GM23248 (cell line): Measurements from ENCODE around the gene E2F4. TPM values are rescaled to one million over a fixed set of nuclear protein-coding genes. Genes with fewer than 3 reads are reported as not detected.

Experiments used
- DNase-seq: peaks from one replicate; pipeline ENCODE4 v3.0.0-alpha.2; 2015
- H2AFZ ChIP-seq: fragments of 200-600 bp; sonication (generic); 2 replicates; pipeline ENCODE4 v1.6.1; 2016; ENCODE audit warnings: antibody characterized with exemption
- H3F3A ChIP-seq: fragments of 200-600 bp; sonication (generic); 2 replicates; pipeline ENCODE4 v1.6.1; 2016; ENCODE audit warnings: mild to moderate bottlenecking, antibody characterized with exemption, mixed run types; ENCODE audit not compliant: insufficient read depth
- H3K27ac ChIP-seq: fragments of 200-600 bp; sonication (generic); 2 replicates; pipeline ENCODE4 v1.5.1; 2016; ENCODE audit warnings: mild to moderate bottlenecking
- H3K27me3 ChIP-seq: fragments of 200-600 bp; sonication (generic); replicated peaks from 2 replicates; pipeline ENCODE4 v1.6.1; 2016; ENCODE audit warnings: mild to moderate bottlenecking; ENCODE audit not compliant: insufficient read depth
- H3K36me3 ChIP-seq: fragments of 200-600 bp; sonication (generic); 2 replicates; pipeline ENCODE4 v1.6.1; 2016; ENCODE audit warnings: low read depth, mild to moderate bottlenecking
- H3K4me1 ChIP-seq: fragments of 200-600 bp; sonication (generic); 2 replicates; pipeline ENCODE4 v1.6.1; 2016; ENCODE audit warnings: mild to moderate bottlenecking; ENCODE audit not compliant: insufficient read depth
- H3K4me2 ChIP-seq: fragments of 200-600 bp; sonication (generic); one replicate; pipeline ENCODE4 v1.6.1; 2016; ENCODE audit warnings: mild to moderate bottlenecking; ENCODE audit not compliant: unreplicated experiment
- H3K4me3 ChIP-seq: fragments of 200-600 bp; sonication (generic); 2 replicates; pipeline ENCODE4 v1.5.1; 2016; ENCODE audit warnings: mild to moderate bottlenecking
- H3K79me2 ChIP-seq: fragments of 200-600 bp; sonication (generic); 2 replicates; pipeline ENCODE4 v1.6.1; 2016; ENCODE audit warnings: mild to moderate bottlenecking; ENCODE audit not compliant: insufficient read depth
- H3K9ac ChIP-seq: fragments of 200-600 bp; sonication (generic); 2 replicates; pipeline ENCODE4 v1.6.1; 2016; ENCODE audit warnings: mild to moderate bottlenecking
- H3K9me2 ChIP-seq: fragments of 200-600 bp; sonication (generic); 2 replicates; pipeline ENCODE4 v1.6.1; 2016; ENCODE audit warnings: mixed run types, mild to moderate bottlenecking, moderate library complexity; ENCODE audit not compliant: insufficient read depth
- H3K9me3 ChIP-seq: fragments of 200-600 bp; sonication (generic); one replicate; pipeline ENCODE4 v1.6.1; 2017; ENCODE audit warnings: low read depth
- H4K20me1 ChIP-seq: fragments of 200-600 bp; sonication (generic); 2 replicates; pipeline ENCODE4 v1.6.0; 2016; ENCODE audit not compliant: insufficient read depth
- EZH2 ChIP-seq: fragments of 200-600 bp; sonication (generic); IDR thresholded peaks from 2 replicates; pipeline ENCODE4 v1.6.1; 2018; ENCODE audit warnings: antibody characterized with exemption, mild to moderate bottlenecking; ENCODE audit not compliant: insufficient read depth, poor library complexity, severe bottlenecking
- EZH2phosphoT487 ChIP-seq: fragments of 200-600 bp; sonication (generic); IDR thresholded peaks from 2 replicates; pipeline ENCODE4 v1.6.1; 2018; ENCODE audit warnings: antibody characterized with exemption, moderate library complexity, mild to moderate bottlenecking, low read depth; ENCODE audit not compliant: insufficient read depth
- WGBS, 2 experiments: methylation state at CpG; one replicate each; pipeline ENCODE4 v1.1.6; 2015 to 2017; ENCODE audit warnings: low lambda C conversion rate in 2 of 2, low coverage in 1 of 2; ENCODE audit errors: missing lambda C conversion rate in 2 of 2; 5-methylcytosine and 5-hydroxymethylcytosine counted together
- in situ Hi-C: fragments of 300-500 bp; cut with MboI; formaldehyde crosslinking; loops from 2 replicates; pipeline ENCODE4 v1.15.0; 2020
- polyA plus RNA-seq: library from polyadenylated mRNA; unstranded; fragments of >200 nt; fragmentation: Nextera tagmentation; extraction: Ambion mirVana; gene quantifications from 2 replicates; pipeline ENCODE4 v1.2.1, GENCODE V29; 2016
- total RNA-seq: library from RNA; depleted of rRNA; stranded (reverse); fragments of >200 nt; shearing (Covaris generic); gene quantifications from 2 replicates; pipeline ENCODE4 v1.2.3, GENCODE V29; 2014

Gene E2F4
- total and polyA plus RNA-seq, 2 experiments from 2014 or later: 50.0 to 82.0 TPM

- peaks cover 31% of the 10 kb centered on the region for H3F3A ChIP-seq
- DNase-seq: peak; percentile 37
- H3K4me1 ChIP-seq: 0 out of 2 replicates have a peak, but pooled peaks cover 5% of the 10 kb centered on the region
- no peaks in the 10 kb centered on the region; the same call in 1 of the 2 replicates for H3K36me3 ChIP-seq
- H3K9ac ChIP-seq: peak overlapping the region; percentile 98
- in situ Hi-C loops: loop anchor here (25.0 kb wide), 1 partner anchor 189 kb away; the partner anchor contains the start of gene CES3
- WGBS, 2 experiments: 38% methylated on average over 8 of the region's 8 CpGs
- peak overlapping the region; percentile 82 for H3K4me3 ChIP-seq
- peak overlapping the region; percentile 94 for H3K27ac ChIP-seq
- H3K27me3 ChIP-seq: no peaks in the 10 kb centered on the region
- H3K79me2 ChIP-seq: peaks cover 13% of the 10 kb centered on the region; the same call in 1 of the 2 replicates
- TF ChIP-seq EZH2phosphoT487 (no peak), EZH2 (no peak)
- peak overlapping the region; percentile 71 for H2AFZ ChIP-seq
- H3K9me2 ChIP-seq: no peaks in the 10 kb centered on the region
- H3K4me2 ChIP-seq: peak overlapping the region; percentile 70
- no peaks in the 10 kb centered on the region for H4K20me1 ChIP-seq
- no peaks in the 10 kb centered on the region for H3K9me3 ChIP-seq
These were observed 40.4 kb upstream of the E2F4 start for GRCh38 chr16:67151431-67152097.

- Histone ChIP-seq H3K27me3 (no peaks in the 10 kb centered on the region), H3K4me2 (peak overlapping the region; percentile 73), H3K9me3 (no peaks in the 10 kb centered on the region), H3F3A (peaks cover 16% of the 10 kb centered on the region; the same call in 1 of the 2 replicates), H3K79me2 (peaks cover 4% of the 10 kb centered on the region; the same call in 1 of the 2 replicates), H3K36me3 (no peaks in the 10 kb centered on the region; the same call in 1 of the 2 replicates), H3K4me1 (0 out of 2 replicates have a peak, but pooled peaks cover 5% of the 10 kb centered on the region), H3K9me2 (no peaks in the 10 kb centered on the region), H4K20me1 (no peaks in the 10 kb centered on the region), H3K27ac (no peak overlapping the region), H3K9ac (no peak overlapping the region), H3K4me3 (peak overlapping the region; percentile 50), H2AFZ (no peak overlapping the region)
- DNase-seq: no peak
- TF ChIP-seq EZH2: no peak
- no peak for TF ChIP-seq EZH2phosphoT487
- WGBS, 2 experiments: 45% methylated on average over 48 to 51 of the region's 61 CpGs
- in situ Hi-C loops: loop anchor here (25.0 kb wide), 1 partner anchor 192 kb away; the partner anchor contains the start of gene CES3
These were observed 37.2 kb upstream of the E2F4 start for GRCh38 chr16:67154578-67155294.

- no peaks in the 10 kb centered on the region for H4K20me1 ChIP-seq
- TF ChIP-seq EZH2 (no peak), EZH2phosphoT487 (no peak)
- no peak overlapping the region for H3K9ac ChIP-seq
- in situ Hi-C loops: loop anchor here (25.0 kb wide), 1 partner anchor 193 kb away; the partner anchor contains the start of gene CES3
- H3K27ac ChIP-seq: no peak overlapping the region
- H3K79me2 ChIP-seq: 0 out of 2 replicates have a peak, but pooled peaks cover 4% of the 10 kb centered on the region
- no peak overlapping the region for H2AFZ ChIP-seq
- peaks cover 16% of the 10 kb centered on the region; the same call in 1 of the 2 replicates for H3F3A ChIP-seq
- no peaks in the 10 kb centered on the region for H3K9me3 ChIP-seq
- H3K4me1 ChIP-seq: 0 out of 2 replicates have a peak, but pooled peaks cover 5% of the 10 kb centered on the region
- H3K27me3 ChIP-seq: no peaks in the 10 kb centered on the region
- DNase-seq: peak; percentile 90
- H3K4me3 ChIP-seq: peak overlapping the region; percentile 50
- H3K4me2 ChIP-seq: peak overlapping the region; percentile 73
- no peaks in the 10 kb centered on the region for H3K36me3 ChIP-seq
- WGBS, 2 experiments: 14% methylated on average over 72 to 74 of the region's 74 CpGs
- H3K9me2 ChIP-seq: no peaks in the 10 kb centered on the region
These were observed 36.4 kb upstream of the E2F4 start for GRCh38 chr16:67155295-67156142.
